ENCODE results near the gene TMUB1.

Gene TMUB1

GRCh38 chr7:151066273-151066974 is 16.9 kb downstream of the TMUB1 start:
- DNase-seq: no peak

- no peak for DNase-seq
Measured at GRCh38 chr7:151065516-151065915, 17.8 kb downstream of the TMUB1 start.

GRCh38 chr7:151064993-151065392 is 18.3 kb downstream of the TMUB1 start:
- no peak for DNase-seq

- DNase-seq: no peak
Measured at GRCh38 chr7:151064454-151064853, 18.8 kb downstream of the TMUB1 start.

- DNase-seq: no peak
Measured at GRCh38 chr7:151063212-151063561, 20.1 kb downstream of the TMUB1 start.

- DNase-seq: no peak
Measured at GRCh38 chr7:151062399-151063211, 20.7 kb downstream of the TMUB1 start.

DNA sequence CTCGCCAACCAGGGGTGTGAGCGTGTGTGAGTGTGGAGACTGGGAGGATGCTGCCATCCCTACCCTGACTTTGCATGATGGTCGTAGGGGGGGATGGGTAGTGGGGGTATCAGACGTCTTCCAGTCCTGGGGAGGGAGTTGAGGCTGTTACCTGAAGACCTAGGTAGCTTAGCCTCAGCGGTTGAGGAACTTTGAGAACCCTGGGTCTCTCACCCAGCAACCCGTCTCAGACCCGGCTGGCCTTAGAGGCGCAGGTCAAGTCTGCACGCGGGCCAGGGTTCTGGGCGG is 21.2 kb downstream of the TMUB1 start:
- DNase-seq: no peak

- DNase-seq: no peak
Measured at GRCh38 chr7:151061213-151062110, 21.8 kb downstream of the TMUB1 start.

GRCh38 chr7:151060416-151061212 is 22.7 kb downstream of the TMUB1 start:
- peak; percentile 67 for DNase-seq

GRCh38 chr7:151060113-151060415 is 23.2 kb downstream of the TMUB1 start:
- DNase-seq: no peak

GRCh38 chr7:151059367-151060112 is 23.8 kb downstream of the TMUB1 start, which contains the start of gene SLC4A2:
Gene SLC4A2 (plus strand): TSS chr7:151059589. CDS start chr7:151061988, 2,399 bp downstream.
- DNase-seq: peak; percentile 91

DNA sequence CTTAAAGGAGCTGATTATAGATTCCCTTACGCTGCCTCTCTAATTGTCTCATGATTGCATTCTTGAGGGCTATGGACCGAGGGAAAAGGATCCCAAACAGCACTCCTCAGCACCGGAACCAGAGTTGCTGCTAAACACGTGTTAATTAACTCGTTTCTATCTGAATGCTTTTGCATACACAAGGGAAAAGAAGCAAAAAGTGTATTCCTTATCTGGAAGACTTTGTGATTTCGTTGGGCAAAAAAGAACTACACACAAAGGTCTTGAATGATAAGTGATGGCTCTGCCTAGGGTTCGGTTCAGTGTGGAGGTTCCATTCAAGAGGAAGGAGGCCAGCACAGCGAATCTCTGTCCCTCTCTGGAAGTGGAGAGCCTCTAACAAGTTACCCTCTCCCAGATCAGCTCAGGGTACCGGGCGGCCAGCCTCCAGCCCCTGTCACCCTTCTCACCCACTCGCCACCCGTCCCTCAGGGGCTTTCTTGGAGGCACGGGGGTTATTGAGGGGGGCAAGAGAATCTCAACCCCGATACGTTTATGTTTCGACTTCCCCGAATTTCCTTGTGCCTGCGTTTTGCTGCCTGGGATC is 24.4 kb downstream of the TMUB1 start:
- peak; percentile 73 for DNase-seq

DNA sequence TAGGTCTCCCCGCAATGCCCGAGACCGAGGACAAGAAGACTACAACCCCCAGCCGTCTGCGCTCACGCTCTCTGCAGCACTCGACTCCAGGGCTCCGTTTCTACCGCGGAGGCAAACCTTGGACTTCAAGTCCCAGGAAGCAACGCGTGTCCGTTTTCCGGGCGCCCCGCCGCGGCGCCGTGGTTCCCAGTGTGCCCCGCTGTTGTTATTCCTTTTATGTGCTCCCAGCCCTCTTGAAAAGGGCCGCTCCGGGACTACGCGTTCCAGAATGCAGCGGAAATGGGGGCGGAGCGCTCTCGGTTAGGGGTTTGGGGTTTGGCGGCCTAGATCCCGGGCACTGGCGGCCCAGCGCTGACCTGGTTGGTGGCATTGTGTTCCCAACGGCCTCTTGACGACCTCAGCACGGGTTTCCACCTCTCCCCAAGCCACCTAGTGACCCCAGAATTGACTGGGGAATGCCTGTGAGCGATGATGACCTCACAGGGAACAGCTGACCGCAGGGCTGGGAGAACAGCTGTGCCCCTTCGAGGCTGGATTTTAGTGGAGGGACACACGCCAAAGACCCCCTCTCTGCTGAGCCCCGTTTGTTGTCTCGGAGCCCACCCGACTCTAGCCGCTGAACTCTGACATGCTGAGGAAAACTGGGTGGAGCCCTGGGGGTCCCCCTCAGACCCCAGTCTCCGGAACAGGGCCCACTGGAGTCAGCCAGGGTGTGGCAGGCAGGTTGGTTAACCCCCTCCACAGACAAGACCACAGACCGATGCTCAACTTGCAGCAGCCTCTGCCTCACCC is 25.1 kb downstream of the TMUB1 start:
- peak; percentile 99 for DNase-seq

- no peak for DNase-seq
Measured at GRCh38 chr7:151057506-151057988, 25.7 kb downstream of the TMUB1 start, which contains the start of gene CDK5. Gene CDK5 (minus strand): TSS chr7:151057897. CDS start chr7:151057848, 49 bp downstream.

GRCh38 chr7:151056666-151057505 is 26.4 kb downstream of the TMUB1 start:
- no peak for DNase-seq

DNA sequence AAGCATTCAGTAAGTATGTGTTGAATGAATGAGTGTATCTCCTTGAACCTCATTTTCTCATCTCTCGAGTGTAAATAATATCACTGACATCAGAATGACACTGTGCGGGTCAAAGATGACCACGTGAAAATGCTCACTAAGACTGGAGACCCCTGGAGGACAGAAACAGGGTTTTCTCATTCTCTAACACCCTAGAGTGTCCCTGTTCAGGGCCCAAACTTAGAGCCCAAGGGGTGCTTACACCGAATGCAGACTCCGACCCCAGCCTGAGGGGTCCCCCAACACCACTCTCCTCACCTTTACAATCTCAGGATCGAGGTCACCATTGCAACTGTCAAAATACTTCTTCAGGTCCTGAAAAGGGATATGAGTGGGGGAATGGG is 27.0 kb downstream of the TMUB1 start:
- no peak for DNase-seq

DNA sequence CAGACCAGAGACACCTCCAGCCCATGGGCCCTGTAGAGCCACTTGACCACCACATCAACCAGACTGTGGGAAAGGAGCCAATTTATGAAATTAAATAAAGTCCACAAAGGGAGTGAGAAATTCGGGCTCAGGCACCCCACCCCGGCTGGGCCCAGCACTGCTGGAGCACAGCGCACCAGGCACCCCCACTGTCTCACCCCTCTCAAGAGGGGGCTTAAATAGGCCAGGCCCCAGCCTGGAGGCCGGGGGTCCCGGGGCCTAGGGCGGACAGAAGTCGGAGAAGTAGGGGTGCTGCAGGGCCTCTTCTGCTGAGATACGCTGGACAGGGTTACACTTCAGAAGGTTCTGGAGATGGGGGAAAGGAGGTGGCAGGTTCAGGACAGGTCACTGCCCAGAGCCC is 29.5 kb downstream of the TMUB1 start:
- DNase-seq: no peak

DNA sequence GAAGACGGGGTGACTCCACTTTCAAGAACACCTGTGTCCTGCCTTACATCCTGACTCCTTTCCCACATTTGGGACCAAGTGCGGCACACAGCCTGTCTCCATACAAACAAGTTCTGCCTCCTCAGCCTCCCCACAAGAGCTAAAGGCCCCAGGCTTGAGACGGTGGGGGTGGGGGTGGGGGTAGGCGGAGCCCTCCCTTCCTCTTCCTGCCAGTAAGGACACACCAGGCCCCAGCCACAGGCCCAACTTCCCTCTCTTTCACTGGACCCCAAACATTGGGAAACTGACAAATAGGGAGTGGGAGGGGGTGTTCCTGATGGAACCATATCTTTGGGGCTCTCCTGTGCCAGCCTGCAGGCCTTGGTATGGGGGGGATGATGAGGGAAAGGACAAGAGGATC is 30.2 kb downstream of the TMUB1 start:
- DNase-seq: no peak

GRCh38 chr7:151051108-151051507 is 32.2 kb downstream of the TMUB1 start:
- peak; percentile 81 for DNase-seq

Data from activated effector memory CD4-positive, alpha-beta T cell treated with anti-CD3 and anti-CD28 coated beads, Interleukin-2, amount 50 U/mL, for 16 hours (primary cell).